K562 (cell line): ENCODE data around the gene CNTN5. TPM values are rescaled to one million over a fixed set of nuclear protein-coding genes. Genes with fewer than 3 reads are reported as not detected.

Experiments
- ATAC-seq: fragments of 200-7000 bp; cut with Tn5 transposase; 3 replicates; pipeline ENCODE4 v1.9.1; 2020; ENCODE audit warnings: moderate library complexity
- BruUV-seq: library from RNA; stranded (reverse); fragments of 400-500 nt; replicated peaks from 2 replicates; lab custom pipeline; 2021; lab: Mats Ljungman, UMichigan
- CTCF ChIA-PET: fragments of 300-600 bp; formaldehyde crosslinking; extraction: SDS; loops from one replicate; lab custom pipeline; 2021; ENCODE audit warnings: low intra/inter-chr PET ratio; lab: Yijun Ruan, JAX
- POLR2A ChIA-PET: fragments of 300-600, 350-650 bp; sonication (Branson Sonifier 250); formaldehyde crosslinking; extraction: SDS; loops from one replicate; lab custom pipeline; 2021; ENCODE audit warnings: antibody characterized with exemption, inconsistent platforms; lab: Yijun Ruan, JAX
- DNase-seq, 4 experiments: peaks; one replicate each; pipeline versions ENCODE4 v3.0.0 to v3.0.0-alpha.2; 2011 to 2018; ENCODE audit warnings: low spot score in 3 of 4, mixed read lengths in 3 of 4; ENCODE audit errors: extremely low read depth in 1 of 4
- FAIRE-seq: peaks from 2 replicates; lab custom pipeline; 2011; peaks lifted over from hg19 to GRCh38; lab: Jason Lieb, UNC
- H2AFZ ChIP-seq: 2 replicates; pipeline ENCODE4 v1.6.0; 2011; ENCODE audit warnings: low read depth, low read length, control low read depth, inconsistent platforms
- H3K27ac ChIP-seq: fragments of 200-600 bp; 3 replicates; pipeline ENCODE4 v1.8.0; 2011; ENCODE audit warnings: low read depth, mild to moderate bottlenecking, control low read depth, inconsistent platforms, low read length, moderate library complexity, mixed read lengths; ENCODE audit errors: extremely low read depth
- H3K27me3 ChIP-seq, 2 experiments: fragments of 300-600 bp in 1 of 2; 2 replicates in 1 of 2; 3 replicates in 1 of 2; pipeline versions ENCODE4 v1.6.0 to v1.8.0; 2011; ENCODE audit warnings: inconsistent platforms in 2 of 2, low read length in 2 of 2, mild to moderate bottlenecking in 1 of 2, mixed read lengths in 1 of 2, moderate library complexity in 1 of 2; ENCODE audit not compliant: control insufficient read depth in 2 of 2, insufficient read depth in 2 of 2
- H3K36me3 ChIP-seq: fragments of 300-600 bp; 3 replicates; pipeline ENCODE4 v1.8.0; 2011; ENCODE audit warnings: mild to moderate bottlenecking, low read length, inconsistent platforms; ENCODE audit not compliant: control insufficient read depth, insufficient read depth
- H3K4me1 ChIP-seq, 2 experiments: fragments of 200-600 bp in 1 of 2; replicated peaks in 1 of 2; 2 replicates in 1 of 2; 3 replicates in 1 of 2; pipeline versions ENCODE4 v1.5.1 to v1.8.0; 2011; ENCODE audit warnings: inconsistent platforms in 2 of 2, low read length in 2 of 2, mild to moderate bottlenecking in 1 of 2, mixed read lengths in 1 of 2, moderate library complexity in 1 of 2; ENCODE audit not compliant: control insufficient read depth in 2 of 2, insufficient read depth in 2 of 2
- H3K4me2 ChIP-seq: 2 replicates; pipeline ENCODE4 v1.6.1; 2011; ENCODE audit warnings: low read length, control low read depth, inconsistent platforms, mixed read lengths; ENCODE audit not compliant: insufficient read depth
- H3K4me3 ChIP-seq: fragments of 200-600 bp; sonication (generic), shearing (Covaris generic); 2 replicates; pipeline ENCODE4 v1.5.1; 2016; ENCODE audit warnings: control low read depth, inconsistent platforms
- H3K79me2 ChIP-seq: fragments of 200-600 bp; 3 replicates; pipeline ENCODE4 v1.8.0; 2011; ENCODE audit warnings: low read length, inconsistent platforms; ENCODE audit not compliant: control insufficient read depth, insufficient read depth
- H3K9ac ChIP-seq, 2 experiments: 2 replicates each; pipeline versions ENCODE4 v1.6.0 to v1.6.1; 2011; ENCODE audit warnings: low read depth in 2 of 2, low read length in 2 of 2, control low read depth in 1 of 2, inconsistent platforms in 1 of 2, mild to moderate bottlenecking in 1 of 2, mixed read lengths in 1 of 2; ENCODE audit not compliant: insufficient read depth in 1 of 2
- H3K9me1 ChIP-seq: one replicate; pipeline ENCODE4 v1.6.0; 2011; ENCODE audit warnings: inconsistent platforms, mild to moderate bottlenecking, low read length, moderate library complexity; ENCODE audit not compliant: control insufficient read depth, insufficient read depth
- H3K9me3 ChIP-seq: replicated peaks from 2 replicates; pipeline ENCODE4 v1.5.1; 2011; ENCODE audit warnings: low read depth, low read length, inconsistent platforms; ENCODE audit not compliant: control insufficient read depth, insufficient read depth
- H4K20me1 ChIP-seq: replicated peaks from 2 replicates; pipeline ENCODE4 v1.6.1; 2011; ENCODE audit warnings: low read length, inconsistent platforms, mixed read lengths; ENCODE audit not compliant: control insufficient read depth, insufficient read depth
- ARID3A ChIP-seq: IDR thresholded peaks from 2 replicates; pipeline ENCODE4 v1.6.1; 2012; ENCODE audit warnings: low read depth, low read length, improper control_type of control experiment, borderline replicate concordance
- HCFC1 ChIP-seq: IDR thresholded peaks from 2 replicates; pipeline ENCODE4 v1.6.1; 2012; ENCODE audit warnings: low read depth, low read length, improper control_type of control experiment
- HMBOX1 ChIP-seq: sonication (generic); IDR thresholded peaks from 2 replicates; pipeline ENCODE4 v1.6.1; 2016
- IRF1 ChIP-seq: sonication (generic); formaldehyde crosslinking; IDR thresholded peaks from 2 replicates; pipeline ENCODE4 v1.8.0; 2022; ENCODE audit warnings: missing genetic modification reagents, mild to moderate bottlenecking, borderline replicate concordance
- MCM2 ChIP-seq: fragments of 450-650 bp; IDR thresholded peaks from 2 replicates; pipeline ENCODE4 v1.6.1; 2017; ENCODE audit warnings: low read depth, mild to moderate bottlenecking
- NR3C1 ChIP-seq: sonication (generic); formaldehyde crosslinking; IDR thresholded peaks from 2 replicates; pipeline ENCODE4 v1.8.1; 2022; ENCODE audit warnings: missing genetic modification reagents
- SMARCC2 ChIP-seq: fragments of 450-650 bp; IDR thresholded peaks from 2 replicates; pipeline ENCODE4 v1.6.1; 2017; ENCODE audit warnings: antibody characterized with exemption, moderate library complexity, mild to moderate bottlenecking, low read depth
- TCF7 ChIP-seq: sonication (generic); IDR thresholded peaks from 2 replicates; pipeline ENCODE4 v1.6.1; 2016; ENCODE audit warnings: antibody characterized with exemption, borderline replicate concordance
- USF2 ChIP-seq: sonication (generic); formaldehyde crosslinking; IDR thresholded peaks from 2 replicates; pipeline ENCODE4 v1.5.0; 2020; ENCODE audit warnings: missing genetic modification reagents
- ZC3H4 ChIP-seq: sonication (generic); formaldehyde crosslinking; IDR thresholded peaks from 2 replicates; pipeline ENCODE4 v1.9.0; 2021; ENCODE audit warnings: missing genetic modification reagents, borderline replicate concordance
- ZNF316 ChIP-seq: fragments of 450-650 bp; IDR thresholded peaks from 2 replicates; pipeline ENCODE4 v1.6.1; 2016
- ZNF41 ChIP-seq: fragments of 250-450 bp; sonication (Bioruptor Pico); conservative IDR thresholded peaks from 2 replicates; pipeline ENCODE4 v1.4.0; 2020; ENCODE audit warnings: mild to moderate bottlenecking
- ZNF764 ChIP-seq: fragments of 250-450 bp; sonication (Bioruptor Pico); IDR thresholded peaks from 2 replicates; pipeline ENCODE4 v1.4.0; 2020; ENCODE audit warnings: low read depth, mild to moderate bottlenecking, moderate library complexity
- WGBS: fragments of 100-300 bp; shearing (Covaris generic); methylation state at CpG from one replicate; pipeline ENCODE4 v1.1.6; 2016; ENCODE audit warnings: low coverage, mixed read lengths; ENCODE audit not compliant: insufficient coverage; ENCODE audit errors: missing lambda C conversion rate; 5-methylcytosine and 5-hydroxymethylcytosine counted together
- in situ Hi-C: fragments of 300-500 bp; cut with MboI; formaldehyde crosslinking; loops from 4 replicates; pipeline ENCODE4 v1.15.0; 2018; ENCODE audit warnings: inconsistent platforms, mixed read lengths
- intact Hi-C: fragments of 100-400 bp; cut with micrococcal nuclease; formaldehyde crosslinking; loops from 2 replicates; pipeline ENCODE4 v1.14.2; 2022
- polyA plus RNA-seq, 8 experiments: library from polyadenylated mRNA; depleted of rRNA in 4 of 8; stranded (reverse) in 5 of 8; unstranded in 3 of 8; fragments of >200 nt; fragmentation: Nextera tagmentation in 2 of 8; fragmentation: Illumina TruSeq in 1 of 8; extraction: Ambion mirVana in 2 of 8; extraction: Trizol in 1 of 8; gene quantifications; 2 replicates each; pipeline versions ENCODE4 v1.2.1 to v1.2.3, GENCODE V29; 2011 to 2014; ENCODE audit warnings: inconsistent platforms in 1 of 8, missing spikeins in 1 of 8
- total RNA-seq, 7 experiments: library from RNA; depleted of rRNA in 6 of 7; stranded (reverse); fragments of >200 nt in 6 of 7; fragmentation: Illumina TruSeq in 2 of 7; extraction: Trizol in 2 of 7; gene quantifications; 2 replicates each; pipeline versions ENCODE4 v1.2.1 to v1.2.3, GENCODE V29; 2011 to 2021; ENCODE audit warnings: low replicate concordance in 1 of 7

Gene CNTN5
- total and polyA plus RNA-seq, 9 of the 15 experiments (the other 6 are each of a cell fraction or from before 2014, with no cell fraction given) = 0.03 TPM; not detected in 8

- TF ChIP-seq IRF1 (no peak), SMARCC2 (no peak), ZNF764 (CRISPR knock-in tag) (no peak), ZNF41 (CRISPR knock-in tag) (no peak), ZC3H4 (CRISPR knock-in tag) (no peak), USF2 (CRISPR knock-in tag) (no peak), HCFC1 (no peak)
- TF ChIP-seq, all 486 proteins: peak for 0
Observed at GRCh38 chr11:99687320-99687719, 666.6 kb downstream of the CNTN5 start (continued).

GRCh38 chr11:99693941-99694492 is 673.3 kb downstream of the CNTN5 start:
- no peak overlapping the region for H3K4me3 ChIP-seq
- intact Hi-C loops = no loop called here
- no peak overlapping the region for H2AFZ ChIP-seq
- no peak overlapping the region for H3K9ac ChIP-seq
- no peak overlapping the region for H3K27ac ChIP-seq
- TF ChIP-seq NR3C1 (CRISPR knock-in tag) = no peak
- no peak for TF ChIP-seq TCF7
- TF ChIP-seq ZNF316 = peak; percentile 7; the same call in 1 of the 2 replicates
- no peak for TF ChIP-seq MCM2
- no peak for TF ChIP-seq HMBOX1
- no peak for TF ChIP-seq ARID3A
- ATAC-seq = no peak
- H3K9me1 ChIP-seq = no peaks in the 10 kb centered on the region
- BruUV-seq = no TSS peak
- 9% methylated on average over 6 of the region's 6 CpGs for WGBS
- no peaks in the 10 kb centered on the region for H4K20me1 ChIP-seq
- FAIRE-seq = no peak
- H3K4me1 ChIP-seq = no peaks in the 10 kb centered on the region
- DNase-seq = no peak
- H3K4me2 ChIP-seq = no peak overlapping the region
- no peaks in the 10 kb centered on the region for H3K27me3 ChIP-seq
- ChIA-PET CTCF (interaction anchor here (0.6 kb wide), 1 partner anchor 17 kb away, joined by 3 read pairs; no protein-coding TSS in a partner anchor), POLR2A (no interaction called here)
- no peaks in the 10 kb centered on the region for H3K36me3 ChIP-seq
- H3K9me3 ChIP-seq = no peaks in the 10 kb centered on the region; the same call in 1 of the 2 replicates
- no peaks in the 10 kb centered on the region for H3K79me2 ChIP-seq
- in situ Hi-C loops = no loop called here
